Embryonic facial prominence (tissue), 1 donor: Measurements from ENCODE around the gene MOB3B.
"Not testable (repeated sequence)": the region's sequence is repeated elsewhere in the genome, so short reads cannot be mapped to it uniquely, and the experiment has no call there.

ENCODE experiments used
- DNase-seq: peaks from one replicate; pipeline ENCODE4 v3.0.0-alpha.2; 2016; ENCODE audit errors: extremely low spot score

MOB3B gene

DNA sequence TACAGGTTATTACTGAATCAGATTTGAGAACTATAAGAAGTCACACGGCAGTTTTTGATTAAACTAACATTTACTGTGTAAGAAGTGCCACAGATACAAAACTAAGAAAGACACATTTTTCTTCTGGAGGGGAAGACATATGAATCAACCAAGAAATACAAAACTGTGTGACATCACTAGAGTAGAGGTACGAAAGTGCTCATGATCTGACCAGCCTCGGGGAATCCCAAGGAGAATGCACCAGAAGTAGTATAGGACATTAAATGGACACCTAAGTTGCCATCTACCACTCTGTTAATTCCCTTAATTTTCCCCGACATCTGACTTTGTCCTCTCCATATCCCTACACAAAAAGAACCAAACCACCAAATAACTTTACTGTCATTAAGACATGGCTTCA, 10.8 kb downstream of the MOB3B start:
- no peak for DNase-seq

- DNase-seq = no peak
These were observed 11.6 kb downstream of the MOB3B start for GRCh38 chr9:27518006-27518405.

DNA sequence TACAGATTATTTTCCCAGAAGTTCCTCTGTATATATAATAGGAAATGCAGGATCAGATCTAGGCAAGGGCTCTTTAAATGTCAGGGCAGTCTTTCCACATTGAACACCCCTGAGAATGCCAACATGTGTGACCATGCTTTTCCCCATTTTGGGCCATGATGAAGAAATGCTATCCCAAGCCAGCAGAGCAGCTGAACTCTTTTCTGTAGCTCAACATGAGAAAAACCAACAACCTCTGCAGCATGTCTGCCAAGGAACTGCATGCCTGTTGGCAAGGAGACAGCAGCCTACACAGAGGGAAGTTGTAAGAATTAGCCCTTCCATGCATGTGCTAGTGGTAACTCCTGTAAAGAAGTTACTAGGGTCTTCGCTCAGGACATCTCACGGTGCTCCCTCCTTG, 15.1 kb downstream of the MOB3B start:
- DNase-seq = no peak

DNA sequence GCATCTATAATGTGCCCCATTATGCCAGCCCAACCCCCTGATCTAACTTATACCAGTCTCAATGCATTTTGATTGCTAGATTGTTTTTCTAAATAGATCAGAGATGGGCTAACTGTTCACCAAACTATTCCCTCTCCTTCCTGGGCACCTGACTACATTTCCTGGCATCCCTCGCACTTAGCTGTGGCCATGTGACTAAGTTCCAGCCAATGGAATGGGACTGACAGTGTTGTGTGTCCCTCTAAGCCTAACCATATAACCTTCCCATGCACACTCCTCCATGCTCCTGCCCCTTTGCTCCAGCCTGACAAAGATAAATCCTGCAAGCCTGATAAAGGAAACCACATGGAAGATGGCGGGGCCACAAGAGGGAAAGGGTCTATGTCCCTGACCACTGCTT, 17.8 kb downstream of the MOB3B start:
- DNase-seq = no peak

DNA sequence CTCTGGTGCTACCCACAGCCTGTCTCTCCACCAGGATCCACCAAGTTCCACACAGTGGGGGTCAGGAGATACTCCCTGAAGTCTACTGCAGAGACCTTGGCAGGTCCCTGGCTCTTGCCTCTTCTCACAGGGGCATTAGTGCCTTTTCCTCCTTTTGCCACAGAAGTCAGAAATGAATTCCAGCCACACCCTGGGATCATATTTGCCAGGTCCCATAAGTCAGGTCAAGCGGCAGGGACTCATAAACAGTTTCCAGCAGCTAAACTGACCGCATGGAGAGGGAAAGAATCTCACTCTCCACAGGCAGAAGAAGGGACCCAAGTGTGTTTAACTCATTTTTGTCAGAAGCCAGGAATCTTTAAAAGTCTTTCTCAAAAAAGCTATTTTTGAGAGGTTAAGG, 18.8 kb downstream of the MOB3B start:
- DNase-seq = no peak

DNA sequence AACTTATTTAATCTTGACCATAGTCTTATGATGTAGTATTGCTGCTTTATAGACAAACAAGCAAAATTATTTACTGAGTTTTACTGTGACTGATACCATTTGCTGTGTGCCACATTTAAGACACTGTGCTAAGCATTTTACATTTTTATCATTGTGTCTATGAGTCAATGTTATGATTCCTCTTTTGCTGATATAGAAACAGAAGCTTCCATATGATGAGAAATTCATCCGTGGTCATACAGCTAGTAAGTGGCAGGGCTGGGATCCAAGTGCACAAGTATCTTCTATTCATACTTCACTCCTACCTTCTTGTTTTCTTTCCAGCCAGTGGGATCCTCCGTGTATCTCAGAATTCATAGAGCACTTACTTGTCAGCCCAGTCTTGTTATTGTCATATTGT, 22.6 kb downstream of the MOB3B start:
- DNase-seq = no peak

- no peak for DNase-seq
These were observed 23.9 kb downstream of the MOB3B start for GRCh38 chr9:27505744-27506161.

- no peak for DNase-seq
These were observed 25.4 kb downstream of the MOB3B start for GRCh38 chr9:27504259-27504658.

DNA sequence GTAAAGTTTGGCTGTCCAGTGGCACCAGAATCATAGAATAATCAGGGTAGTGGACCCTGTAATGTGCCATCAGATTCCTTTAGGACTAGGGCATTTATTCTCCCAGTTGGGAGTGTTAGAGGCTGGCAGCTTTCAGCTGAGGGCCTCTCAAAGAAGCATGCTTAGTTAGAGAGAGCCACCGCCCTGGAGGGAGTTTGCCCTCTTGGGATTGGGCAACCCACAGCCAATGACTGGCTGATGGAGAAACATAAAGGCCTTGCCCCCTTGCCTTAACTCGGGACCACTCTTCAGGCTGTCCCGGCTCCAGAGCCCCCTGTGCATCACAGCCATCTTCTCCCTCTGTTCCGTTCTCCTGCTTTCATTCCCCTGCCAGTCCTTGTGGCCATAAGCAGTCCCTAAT, 26.0 kb downstream of the MOB3B start:
- DNase-seq = no peak

GRCh38 chr9:27500902-27501301, 28.7 kb downstream of the MOB3B start:
- not testable (repeated sequence) for DNase-seq

DNA sequence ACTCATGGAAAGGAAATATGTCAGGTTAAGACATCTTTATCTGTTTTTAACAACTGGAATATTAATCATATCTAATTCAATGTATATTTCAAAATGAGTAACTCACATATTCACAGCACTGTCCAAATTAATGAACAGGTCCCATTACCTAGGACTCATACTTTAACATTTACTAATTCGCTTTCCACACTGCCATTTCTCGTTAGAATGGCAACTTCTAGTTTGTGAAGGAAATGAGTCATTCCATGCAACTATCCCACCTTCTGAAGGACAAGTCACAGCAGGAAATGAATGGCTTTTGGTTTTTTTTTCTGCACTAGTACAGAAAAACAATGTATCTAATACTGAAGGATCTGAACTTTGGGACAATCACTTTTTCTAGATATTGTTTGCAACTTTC, 30.2 kb downstream of the MOB3B start:
- no peak for DNase-seq

DNA sequence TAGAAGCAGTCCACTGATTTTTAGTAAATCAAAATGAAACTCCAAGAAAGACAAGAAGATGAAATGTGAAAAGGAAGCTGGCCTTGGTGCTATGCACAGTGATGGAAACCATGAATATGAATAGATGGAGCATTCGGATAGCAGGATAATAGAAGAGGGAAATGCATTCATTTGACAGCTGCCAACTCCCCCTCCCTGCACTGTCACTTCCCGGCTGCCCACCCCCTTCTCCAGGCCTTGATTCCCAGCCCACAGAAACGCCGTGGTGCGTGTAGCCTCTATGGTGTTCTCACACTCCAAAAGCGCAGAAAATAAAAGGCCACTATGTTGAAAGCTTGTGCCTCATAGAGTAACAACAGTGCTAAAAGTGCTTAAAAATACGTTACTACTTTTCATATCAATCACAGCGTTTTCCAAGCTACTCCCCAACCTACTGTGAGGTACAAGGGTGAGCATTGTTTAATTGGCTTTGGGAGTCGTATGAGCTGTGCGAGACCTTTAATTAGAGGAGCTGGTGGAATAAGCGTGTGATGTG, 31.7 kb downstream of the MOB3B start:
- DNase-seq = no peak

- no peak for DNase-seq
These were observed 33.5 kb downstream of the MOB3B start for GRCh38 chr9:27496135-27496504.

DNA sequence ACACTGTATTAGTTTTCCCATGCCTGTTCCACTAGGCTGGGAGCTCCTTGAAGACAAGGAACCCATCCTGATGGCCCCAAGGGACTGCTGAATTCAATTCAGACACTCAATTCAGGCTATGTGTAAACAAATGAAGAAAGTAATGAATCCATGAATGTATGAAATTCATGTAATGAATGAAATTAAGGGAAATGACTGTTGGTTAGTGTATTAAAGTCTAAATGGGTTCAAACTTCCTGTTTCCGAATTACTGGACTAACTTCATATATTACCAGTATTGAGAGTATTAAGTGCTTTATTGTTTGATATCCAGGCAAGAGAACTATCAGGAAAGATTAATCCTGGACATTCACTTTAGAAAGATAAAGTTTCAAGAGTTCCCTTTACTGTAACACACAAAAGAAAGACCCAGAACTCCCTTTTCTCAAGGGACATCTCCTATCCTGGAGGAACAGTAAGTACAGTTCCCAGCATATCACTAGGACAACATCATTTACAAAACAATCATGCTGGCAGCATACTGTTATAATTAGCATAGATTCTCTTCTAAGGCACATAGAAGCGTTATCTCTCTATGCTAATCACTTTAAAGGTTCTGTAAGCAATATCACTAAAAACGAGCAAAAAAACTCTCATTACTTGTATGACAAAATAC, 34.0 kb downstream of the MOB3B start:
- no peak for DNase-seq

GRCh38 chr9:27491154-27491553, 38.5 kb downstream of the MOB3B start:
- DNase-seq = no peak

GRCh38 chr9:27489087-27489876, 40.3 kb downstream of the MOB3B start:
- DNase-seq = no peak

GRCh38 chr9:27487927-27488326, 41.7 kb downstream of the MOB3B start:
- DNase-seq = no peak

GRCh38 chr9:27487128-27487640, 42.4 kb downstream of the MOB3B start:
- no peak for DNase-seq

DNA sequence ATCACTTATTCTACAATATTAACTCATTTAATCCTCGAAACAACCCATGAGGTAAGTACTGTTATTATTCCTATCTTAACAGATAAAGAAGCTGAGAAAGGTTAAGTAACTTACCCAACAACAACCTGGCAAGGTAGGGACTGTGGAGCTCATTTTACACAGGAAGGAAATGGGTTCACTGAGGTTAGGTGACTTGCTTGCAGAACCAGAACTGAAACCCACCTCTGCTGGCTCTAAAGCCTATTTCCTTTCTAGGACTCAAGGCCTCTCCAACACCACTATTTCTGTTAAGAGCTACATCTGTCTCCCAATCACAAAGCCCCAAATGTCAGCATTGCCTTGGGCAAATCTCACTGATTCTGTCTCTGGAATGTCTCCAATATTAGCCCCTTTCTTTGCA, 44.5 kb downstream of the MOB3B start:
- no peak for DNase-seq

DNA sequence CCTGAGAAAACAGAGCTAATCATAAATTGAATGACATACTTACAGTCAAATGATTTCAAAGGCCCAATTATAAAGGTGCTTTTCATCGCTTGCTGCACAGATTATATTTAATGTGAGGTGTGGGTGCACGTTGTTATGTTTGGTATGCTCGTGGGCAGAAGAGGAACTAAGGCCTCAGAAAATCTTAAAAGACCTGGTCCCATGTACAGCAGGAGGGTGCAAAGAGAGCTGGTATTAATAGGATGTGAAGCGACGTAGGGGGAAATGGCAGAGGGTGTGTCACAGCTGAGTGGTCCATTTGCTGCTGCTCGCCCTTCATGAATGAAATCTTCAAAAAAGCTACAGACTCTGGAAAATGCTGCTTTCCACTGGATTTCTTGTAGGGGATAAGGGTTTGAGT, 46.0 kb downstream of the MOB3B start:
- DNase-seq = no peak

GRCh38 chr9:27482709-27483108, 46.9 kb downstream of the MOB3B start:
- no peak for DNase-seq

DNA sequence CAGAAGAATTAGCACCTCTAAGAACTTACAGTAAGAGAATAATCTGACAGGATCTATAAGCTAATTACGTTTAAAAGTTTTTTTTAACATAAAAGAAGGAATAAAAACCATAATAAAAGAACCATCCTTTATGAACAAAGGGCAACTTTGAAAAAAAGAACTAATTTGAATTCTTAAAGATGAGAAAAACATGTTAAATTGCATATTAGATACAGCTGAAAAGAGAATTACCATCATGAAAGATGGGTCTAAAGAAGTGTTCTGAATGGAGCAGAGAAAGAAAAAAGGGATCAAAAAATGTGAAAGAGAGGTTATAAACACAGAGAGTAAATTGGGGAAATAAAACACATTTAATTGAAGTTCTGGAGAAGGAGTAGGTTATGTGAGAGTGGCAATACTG, 51.3 kb downstream of the MOB3B start:
- no peak for DNase-seq

GRCh38 chr9:27476870-27477515, 52.6 kb downstream of the MOB3B start:
- no peak for DNase-seq
